A673 (cell line): ENCODE results near the gene GLYR1. TPM values are rescaled to one million over a fixed set of nuclear protein-coding genes. Genes with fewer than 3 reads are reported as not detected.

Experiments
- BruUV-seq: library from RNA; stranded (reverse); fragments of 400-500 nt; replicated peaks from 2 replicates; lab custom pipeline; 2021; lab: Mats Ljungman, UMichigan
- CTCF ChIA-PET: fragments of 300-600 bp; sonication (Branson Sonifier 250); formaldehyde crosslinking; loops from one replicate; lab custom pipeline; 2022; ENCODE audit warnings: antibody characterized with exemption; lab: Charles Lee
- POLR2A ChIA-PET: fragments of 300-600 bp; sonication (Branson Sonifier 250); formaldehyde crosslinking; loops from one replicate; lab custom pipeline; 2022; ENCODE audit warnings: antibody characterized with exemption; ENCODE audit not compliant: low non-redundant PET; lab: Charles Lee
- DNase-seq: peaks from one replicate; pipeline ENCODE4 v3.0.0-alpha.2; 2015; ENCODE audit warnings: low spot score
- H3K27ac ChIP-seq: fragments of 200-600 bp; sonication (generic); 2 replicates; pipeline ENCODE4 v1.5.1; 2016; ENCODE audit warnings: mixed run types, low read depth, mild to moderate bottlenecking, mixed read lengths, antibody characterized with exemption, low read length; ENCODE audit not compliant: poor library complexity, severe bottlenecking
- H3K27me3 ChIP-seq: fragments of 200-600 bp; sonication (generic); replicated peaks from 2 replicates; pipeline ENCODE4 v1.6.1; 2017; ENCODE audit warnings: mixed run types, low read depth, mild to moderate bottlenecking, mixed read lengths, antibody characterized with exemption, low read length; ENCODE audit not compliant: insufficient read depth, poor library complexity
- H3K36me3 ChIP-seq: fragments of 200-600 bp; sonication (generic); 2 replicates; pipeline ENCODE4 v1.6.1; 2016; ENCODE audit warnings: mixed run types, mild to moderate bottlenecking, mixed read lengths, antibody characterized with exemption, low read length; ENCODE audit not compliant: insufficient read depth, poor library complexity, severe bottlenecking
- H3K4me1 ChIP-seq: fragments of 200-600 bp; sonication (generic); 2 replicates; pipeline ENCODE4 v1.6.1; 2017; ENCODE audit warnings: mixed run types, mild to moderate bottlenecking, mixed read lengths, antibody characterized with exemption, low read length; ENCODE audit not compliant: insufficient read depth, poor library complexity, severe bottlenecking
- H3K4me3 ChIP-seq: fragments of 200-600 bp; sonication (generic); 2 replicates; pipeline ENCODE4 v1.5.1; 2016; ENCODE audit warnings: low read depth, mixed run types, mild to moderate bottlenecking, mixed read lengths, low read length; ENCODE audit not compliant: poor library complexity, severe bottlenecking
- H3K9me3 ChIP-seq: fragments of 200-600 bp; sonication (generic); 2 replicates; pipeline ENCODE4 v1.6.1; 2016; ENCODE audit warnings: mixed run types, low read depth, mild to moderate bottlenecking, mixed read lengths, antibody characterized with exemption, low read length; ENCODE audit not compliant: poor library complexity, severe bottlenecking
- EZH2 ChIP-seq: fragments of 200-600 bp; sonication (generic); IDR thresholded peaks from 2 replicates; pipeline ENCODE4 v1.6.1; 2017; ENCODE audit warnings: borderline replicate concordance, low read depth, mild to moderate bottlenecking, mixed read lengths, antibody characterized with exemption, low read length; ENCODE audit not compliant: poor library complexity, severe bottlenecking
- intact Hi-C: fragments of 100-400 bp; cut with micrococcal nuclease; formaldehyde crosslinking; loops from one replicate; pipeline ENCODE4 v1.10.0; 2022; ENCODE audit not compliant: unreplicated experiment
- total RNA-seq: library from RNA; stranded (reverse); gene quantifications from 2 replicates; pipeline ENCODE4 v1.2.3, GENCODE V29; 2021
- TF ChIP-seq, protein P1 (sequence below): fragments of 300-800, 200-600 bp; sonication (generic); conservative IDR thresholded peaks from 2 replicates; pipeline ENCODE4 v1.5.1; 2017; ENCODE audit warnings: low read depth, mild to moderate bottlenecking, antibody characterized with exemption, low read length, moderate library complexity, mixed read lengths

The GLYR1 gene
- total RNA-seq, 1 experiment from 2014 or later, result 128 TPM

DNA sequence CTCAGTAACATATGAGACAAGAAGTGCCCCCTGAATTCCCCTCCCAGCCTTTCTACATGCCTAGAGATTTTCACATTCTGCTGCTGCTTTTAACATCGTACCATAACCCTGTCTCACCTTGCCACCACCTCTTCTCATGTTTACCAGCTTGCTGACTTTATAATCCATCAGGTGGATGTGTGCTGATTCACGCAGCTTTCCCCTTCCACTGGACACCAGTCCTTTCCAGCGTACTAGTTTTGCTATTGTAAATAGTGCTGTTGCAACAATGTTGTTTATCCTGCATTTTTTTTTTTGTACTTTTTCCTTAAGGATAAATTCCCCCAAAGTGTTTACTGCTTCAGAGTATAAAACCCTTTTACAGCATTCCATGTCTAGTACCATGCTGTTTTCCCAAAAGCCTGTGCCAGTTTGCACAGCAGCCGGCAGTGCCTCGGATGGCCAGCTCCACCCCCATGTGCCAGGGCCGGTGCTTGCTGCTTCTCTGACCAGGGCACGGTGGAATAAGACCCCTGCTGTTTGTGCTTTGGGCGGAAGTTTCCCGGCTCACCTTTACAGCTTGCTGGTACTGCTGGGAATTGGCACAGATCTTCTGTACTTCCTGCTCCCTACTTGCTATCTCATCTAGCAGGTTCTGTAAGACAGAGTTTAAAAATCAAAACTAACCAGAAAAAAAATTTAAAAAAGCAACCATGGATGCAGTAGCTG, 41.5 kb upstream of the GLYR1 start:
- no peaks in the 10 kb centered on the region for H3K9me3 ChIP-seq
- TF ChIP-seq, protein P1, sequence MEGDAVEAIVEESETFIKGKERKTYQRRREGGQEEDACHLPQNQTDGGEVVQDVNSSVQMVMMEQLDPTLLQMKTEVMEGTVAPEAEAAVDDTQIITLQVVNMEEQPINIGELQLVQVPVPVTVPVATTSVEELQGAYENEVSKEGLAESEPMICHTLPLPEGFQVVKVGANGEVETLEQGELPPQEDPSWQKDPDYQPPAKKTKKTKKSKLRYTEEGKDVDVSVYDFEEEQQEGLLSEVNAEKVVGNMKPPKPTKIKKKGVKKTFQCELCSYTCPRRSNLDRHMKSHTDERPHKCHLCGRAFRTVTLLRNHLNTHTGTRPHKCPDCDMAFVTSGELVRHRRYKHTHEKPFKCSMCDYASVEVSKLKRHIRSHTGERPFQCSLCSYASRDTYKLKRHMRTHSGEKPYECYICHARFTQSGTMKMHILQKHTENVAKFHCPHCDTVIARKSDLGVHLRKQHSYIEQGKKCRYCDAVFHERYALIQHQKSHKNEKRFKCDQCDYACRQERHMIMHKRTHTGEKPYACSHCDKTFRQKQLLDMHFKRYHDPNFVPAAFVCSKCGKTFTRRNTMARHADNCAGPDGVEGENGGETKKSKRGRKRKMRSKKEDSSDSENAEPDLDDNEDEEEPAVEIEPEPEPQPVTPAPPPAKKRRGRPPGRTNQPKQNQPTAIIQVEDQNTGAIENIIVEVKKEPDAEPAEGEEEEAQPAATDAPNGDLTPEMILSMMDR, result no peak
- TF ChIP-seq EZH2, result no peak
- CTCF ChIA-PET, result no interaction called here
- peaks cover under 1% of the 10 kb centered on the region for H3K36me3 ChIP-seq
- H3K4me3 ChIP-seq, result no peak overlapping the region
- POLR2A ChIA-PET, result no interaction called here
- intact Hi-C loops, result no loop called here
- H3K27ac ChIP-seq, result no peak overlapping the region
- DNase-seq, result no peak
- no TSS peak for BruUV-seq
- H3K27me3 ChIP-seq, result no peaks in the 10 kb centered on the region
- no peaks in the 10 kb centered on the region for H3K4me1 ChIP-seq

DNA sequence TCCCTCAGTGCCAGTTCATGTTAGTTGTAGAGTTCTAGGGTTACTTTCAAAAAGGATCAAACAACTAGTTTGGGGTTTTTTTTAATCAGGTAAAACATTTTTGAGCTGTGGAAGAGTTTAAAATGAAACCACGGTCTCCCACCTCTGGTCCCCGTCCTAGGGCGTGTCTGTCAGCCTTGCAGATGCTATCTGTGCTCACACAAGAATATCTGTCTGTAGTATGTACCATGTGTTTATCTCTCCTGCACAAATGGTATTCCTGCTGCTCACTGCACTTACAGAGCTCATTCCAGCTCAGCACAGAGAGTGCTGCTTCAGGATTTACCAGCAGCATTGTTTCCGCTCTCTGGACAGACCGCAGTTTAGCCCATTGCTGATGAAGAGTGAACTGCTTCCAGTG, 39.1 kb upstream of the GLYR1 start:
- no peaks in the 10 kb centered on the region for H3K4me1 ChIP-seq
- ChIA-PET POLR2A (no interaction called here), CTCF (no interaction called here)
- H3K9me3 ChIP-seq, result no peaks in the 10 kb centered on the region
- H3K36me3 ChIP-seq, result peaks cover 14% of the 10 kb centered on the region
- DNase-seq, result no peak
- no peak overlapping the region for H3K27ac ChIP-seq
- TF ChIP-seq EZH2, result no peak
- TF ChIP-seq, protein P1, result no peak
- BruUV-seq, result no TSS peak
- H3K27me3 ChIP-seq, result no peaks in the 10 kb centered on the region
- intact Hi-C loops, result no loop called here
- H3K4me3 ChIP-seq, result no peak overlapping the region

DNA sequence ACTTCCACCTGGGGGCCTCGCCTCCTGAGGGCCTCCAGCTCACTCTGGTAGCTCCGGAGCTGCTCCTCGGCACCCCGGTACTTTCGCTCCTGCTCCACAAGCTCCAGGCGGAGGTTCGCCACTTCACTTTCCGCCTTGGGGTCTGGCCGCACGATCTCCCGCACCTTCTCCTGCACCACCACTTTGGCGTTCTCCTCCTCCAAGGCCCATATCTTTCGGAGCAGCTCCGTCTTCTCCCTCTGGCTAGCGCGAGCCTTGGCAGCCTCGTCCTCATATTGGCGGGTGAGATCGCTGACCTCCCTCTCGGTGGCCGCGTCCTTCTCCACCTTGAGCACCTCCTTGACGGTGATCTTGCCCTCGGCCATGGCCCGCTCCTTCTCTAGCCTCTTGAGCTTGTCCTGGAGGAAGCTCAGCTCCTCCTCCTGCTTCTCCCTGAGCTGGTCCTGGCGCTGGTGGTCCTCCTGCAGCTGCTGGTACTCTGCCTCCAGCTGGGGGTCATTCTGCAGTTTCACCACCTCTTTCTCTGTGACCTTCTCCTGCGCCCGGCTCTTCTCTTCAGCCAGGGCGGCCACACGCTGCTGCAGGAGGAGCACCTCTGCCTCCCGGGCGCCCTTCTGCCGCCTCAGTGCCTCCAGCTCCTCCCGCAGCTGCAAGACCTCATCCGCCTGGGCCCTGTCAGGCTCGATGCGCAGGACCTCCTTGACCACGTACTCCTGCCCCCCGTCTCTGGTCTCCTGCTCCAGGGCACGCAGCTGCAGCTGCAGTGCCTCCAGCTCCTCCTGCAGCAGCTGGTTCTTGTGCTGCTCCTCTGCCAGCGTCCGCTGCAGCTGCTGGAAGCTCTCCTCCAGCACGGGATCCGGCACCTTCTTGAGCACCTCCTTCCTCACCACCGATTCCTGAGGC, 38.1 kb upstream of the GLYR1 start:
- DNase-seq, result no peak
- no peaks in the 10 kb centered on the region for H3K4me1 ChIP-seq
- peaks cover 21% of the 10 kb centered on the region for H3K36me3 ChIP-seq
- no TSS peak for BruUV-seq
- intact Hi-C loops, result no loop called here
- no peaks in the 10 kb centered on the region for H3K9me3 ChIP-seq
- H3K27me3 ChIP-seq, result no peaks in the 10 kb centered on the region
- POLR2A ChIA-PET, result no interaction called here
- H3K27ac ChIP-seq, result no peak overlapping the region
- H3K4me3 ChIP-seq, result no peak overlapping the region
- TF ChIP-seq, protein P1, result no peak
- TF ChIP-seq EZH2, result no peak
- CTCF ChIA-PET, result no interaction called here
